Measurements from ENCODE around the gene CCDC174.
"Not testable (repeated sequence)": the region's sequence is repeated elsewhere in the genome, so short reads cannot be mapped to it uniquely, and the experiment has no call there.

CCDC174 gene

DNA sequence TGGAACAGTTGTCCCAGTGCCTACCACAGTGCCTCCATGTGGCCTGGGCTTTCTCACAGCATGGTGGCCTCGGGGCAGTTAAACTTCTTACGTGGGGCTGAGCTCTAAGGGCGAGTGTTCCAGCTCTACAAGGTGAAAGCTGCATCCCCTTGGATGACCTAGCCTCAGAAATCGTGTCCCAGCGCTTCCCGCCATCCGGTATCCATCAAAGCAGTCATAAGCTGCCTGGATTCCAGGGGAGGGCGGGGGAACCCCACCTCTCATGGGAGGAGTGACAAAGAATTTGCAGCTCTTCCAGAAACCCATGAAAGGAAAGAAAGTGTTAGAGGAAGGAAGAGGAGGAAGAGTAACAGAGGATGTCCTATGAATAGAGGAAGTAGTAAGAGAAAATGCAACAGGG, 45.8 kb upstream of the CCDC174 start:
- H3K4me2 ChIP-seq, result no peak overlapping the region

DNA sequence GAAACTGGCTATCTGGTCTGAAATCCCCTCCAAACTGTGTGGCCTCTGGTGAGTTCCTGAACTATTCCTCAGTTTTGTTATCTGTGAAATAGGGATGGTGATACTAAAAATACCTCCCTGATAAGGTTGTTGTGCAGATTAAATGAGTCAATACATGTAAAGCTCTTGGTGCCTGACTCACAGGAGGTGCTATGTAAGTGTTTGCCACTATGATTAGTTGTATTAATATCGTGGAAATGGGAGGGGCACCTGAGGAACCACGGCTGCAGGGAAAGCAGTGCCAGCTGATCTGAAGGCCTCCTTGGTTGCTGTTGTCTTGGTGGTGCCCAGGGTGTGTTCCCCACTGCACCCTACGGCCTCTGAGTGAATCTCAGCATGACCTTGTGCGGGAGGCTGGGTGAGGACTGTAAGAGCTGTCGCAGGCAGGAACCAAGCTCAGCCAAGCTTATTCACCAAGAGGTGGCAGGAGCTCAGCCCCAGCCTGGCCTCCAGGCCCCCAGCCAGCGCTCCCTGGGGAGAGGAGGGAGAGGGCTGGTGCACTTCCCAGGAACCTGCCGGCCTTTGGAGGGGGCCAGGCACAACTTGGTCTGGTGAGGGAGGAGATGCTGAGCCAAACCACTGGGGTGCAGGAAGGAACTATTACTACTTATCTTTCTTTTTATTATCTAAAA, 44.8 kb upstream of the CCDC174 start:
- Histone ChIP-seq H3K4me2 (no peak overlapping the region), H3K79me2 (ENCODE audit: insufficient read depth, low read depth) (no peaks in the 10 kb centered on the region), H3K9ac (no peak overlapping the region), H3K27ac (no peak overlapping the region), H3K4me1 (ENCODE audit: low read depth, poor library complexity, severe bottlenecking) (no peaks in the 10 kb centered on the region), H3K4me3 (IDR thresholded peaks at IDR 0.05; ENCODE audit: insufficient read depth, low read depth, low read length) (no peak overlapping the region), H2AFZ (ENCODE audit: low read depth) (no peak overlapping the region), H3K27me3 (ENCODE audit: insufficient read depth, low read depth) (no peaks in the 10 kb centered on the region), H4K20me1 (ENCODE audit: insufficient read depth) (no peaks in the 10 kb centered on the region), H3K36me3 (ENCODE audit: insufficient read depth) (no peaks in the 10 kb centered on the region)
- TF ChIP-seq, protein P1, sequence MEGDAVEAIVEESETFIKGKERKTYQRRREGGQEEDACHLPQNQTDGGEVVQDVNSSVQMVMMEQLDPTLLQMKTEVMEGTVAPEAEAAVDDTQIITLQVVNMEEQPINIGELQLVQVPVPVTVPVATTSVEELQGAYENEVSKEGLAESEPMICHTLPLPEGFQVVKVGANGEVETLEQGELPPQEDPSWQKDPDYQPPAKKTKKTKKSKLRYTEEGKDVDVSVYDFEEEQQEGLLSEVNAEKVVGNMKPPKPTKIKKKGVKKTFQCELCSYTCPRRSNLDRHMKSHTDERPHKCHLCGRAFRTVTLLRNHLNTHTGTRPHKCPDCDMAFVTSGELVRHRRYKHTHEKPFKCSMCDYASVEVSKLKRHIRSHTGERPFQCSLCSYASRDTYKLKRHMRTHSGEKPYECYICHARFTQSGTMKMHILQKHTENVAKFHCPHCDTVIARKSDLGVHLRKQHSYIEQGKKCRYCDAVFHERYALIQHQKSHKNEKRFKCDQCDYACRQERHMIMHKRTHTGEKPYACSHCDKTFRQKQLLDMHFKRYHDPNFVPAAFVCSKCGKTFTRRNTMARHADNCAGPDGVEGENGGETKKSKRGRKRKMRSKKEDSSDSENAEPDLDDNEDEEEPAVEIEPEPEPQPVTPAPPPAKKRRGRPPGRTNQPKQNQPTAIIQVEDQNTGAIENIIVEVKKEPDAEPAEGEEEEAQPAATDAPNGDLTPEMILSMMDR (conservative IDR thresholded peaks at IDR 0.05; ENCODE audit: low read depth, low read length), result no peak

More for the DNA sequence above, 45.8 kb upstream of the CCDC174 start:
- H3K9ac ChIP-seq, result no peak overlapping the region
- H3K36me3 ChIP-seq (ENCODE audit: insufficient read depth), result no peaks in the 10 kb centered on the region
- H3K79me2 ChIP-seq (ENCODE audit: insufficient read depth, low read depth), result no peaks in the 10 kb centered on the region
- H2AFZ ChIP-seq (ENCODE audit: low read depth), result no peak overlapping the region
- TF ChIP-seq, protein P1 (conservative IDR thresholded peaks at IDR 0.05; ENCODE audit: low read depth, low read length), result no peak
- no peaks in the 10 kb centered on the region for H3K27me3 ChIP-seq (ENCODE audit: insufficient read depth, low read depth)
- no peaks in the 10 kb centered on the region for H4K20me1 ChIP-seq (ENCODE audit: insufficient read depth)
- no peaks in the 10 kb centered on the region for H3K4me1 ChIP-seq (ENCODE audit: low read depth, poor library complexity, severe bottlenecking)
- H3K4me3 ChIP-seq (IDR thresholded peaks at IDR 0.05; ENCODE audit: insufficient read depth, low read depth, low read length), result no peak overlapping the region
- no peak overlapping the region for H3K27ac ChIP-seq

DNA sequence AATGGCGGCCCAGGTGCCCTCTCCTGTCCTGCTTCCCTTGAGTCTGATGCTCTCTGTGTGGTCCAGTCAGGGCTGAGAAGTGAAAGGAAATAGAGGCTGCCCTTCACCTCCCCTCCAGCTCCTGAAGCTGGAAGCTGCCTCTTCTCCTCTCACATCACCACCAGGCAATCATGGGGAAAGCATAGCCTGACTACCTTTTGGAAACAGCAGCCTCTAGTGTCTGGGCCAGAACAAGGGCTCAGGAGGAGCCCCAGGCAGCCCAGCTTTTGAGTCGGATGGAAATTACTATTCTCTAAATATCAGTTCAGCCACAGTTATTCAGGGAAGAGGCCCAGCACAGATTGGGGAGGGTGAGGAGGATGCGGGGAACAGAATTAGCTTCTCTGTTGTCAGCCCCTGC, 43.3 kb upstream of the CCDC174 start:
- Histone ChIP-seq H3K27ac (no peak overlapping the region), H3K36me3 (ENCODE audit: insufficient read depth) (no peaks in the 10 kb centered on the region), H3K4me2 (no peak overlapping the region), H2AFZ (ENCODE audit: low read depth) (no peak overlapping the region), H4K20me1 (ENCODE audit: insufficient read depth) (no peaks in the 10 kb centered on the region), H3K4me1 (ENCODE audit: low read depth, poor library complexity, severe bottlenecking) (no peaks in the 10 kb centered on the region), H3K27me3 (ENCODE audit: insufficient read depth, low read depth) (no peaks in the 10 kb centered on the region), H3K4me3 (IDR thresholded peaks at IDR 0.05; ENCODE audit: insufficient read depth, low read depth, low read length) (no peak overlapping the region), H3K9ac (no peak overlapping the region), H3K79me2 (ENCODE audit: insufficient read depth, low read depth) (no peaks in the 10 kb centered on the region)
- TF ChIP-seq, protein P1 (conservative IDR thresholded peaks at IDR 0.05; ENCODE audit: low read depth, low read length), result no peak

DNA sequence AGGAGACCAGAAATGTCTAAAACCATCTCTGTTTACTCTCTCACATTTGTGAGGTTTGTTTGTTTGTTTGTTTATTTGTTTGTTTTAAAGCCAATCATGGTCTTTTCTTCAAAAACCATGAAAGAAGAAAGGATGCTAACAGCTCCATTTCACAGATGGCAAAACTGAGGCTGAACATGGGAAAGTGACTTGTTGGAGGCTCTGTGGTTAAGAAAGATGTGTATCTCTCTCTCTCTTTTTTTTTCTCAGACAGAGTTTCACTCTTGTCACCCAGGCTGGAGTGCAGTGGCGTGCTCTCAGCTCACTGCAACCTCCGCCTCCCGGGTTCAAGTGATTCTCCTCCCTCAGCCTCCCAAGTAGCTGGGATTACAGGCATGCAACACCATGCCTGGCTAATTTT, 42.5 kb upstream of the CCDC174 start:
- H3K4me1 ChIP-seq (ENCODE audit: low read depth, poor library complexity, severe bottlenecking); H4K20me1 ChIP-seq (ENCODE audit: insufficient read depth); H3K27ac ChIP-seq; H3K27me3 ChIP-seq (ENCODE audit: insufficient read depth, low read depth); H3K79me2 ChIP-seq (ENCODE audit: insufficient read depth, low read depth); H3K4me3 ChIP-seq (IDR thresholded peaks at IDR 0.05; ENCODE audit: insufficient read depth, low read depth, low read length); H3K36me3 ChIP-seq (ENCODE audit: insufficient read depth); H3K4me2 ChIP-seq; H2AFZ ChIP-seq (ENCODE audit: low read depth); H3K9ac ChIP-seq: not testable (repeated sequence)

DNA sequence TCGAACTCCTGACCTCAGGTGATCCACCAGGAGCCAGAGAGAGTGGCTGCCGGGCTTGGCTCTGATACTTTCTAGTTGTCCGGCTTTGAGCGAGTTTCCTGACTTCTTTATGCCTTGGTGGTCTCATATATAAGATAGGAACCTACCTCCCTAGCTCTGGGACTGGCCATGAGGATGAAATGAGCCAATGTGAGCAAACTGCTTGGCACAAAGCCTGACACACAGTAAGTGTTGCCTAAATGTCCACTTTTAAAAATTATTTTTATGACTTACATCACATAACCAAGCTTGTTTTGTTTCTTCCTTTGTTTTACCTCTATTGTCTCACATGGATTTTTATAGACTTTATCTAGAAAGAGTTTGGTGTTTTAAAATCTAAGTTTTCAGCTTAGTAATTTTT, 42.1 kb upstream of the CCDC174 start:
- TF ChIP-seq, protein P1 (conservative IDR thresholded peaks at IDR 0.05; ENCODE audit: low read depth, low read length), result no peak
- H3K9ac ChIP-seq, result no peak overlapping the region
- H4K20me1 ChIP-seq (ENCODE audit: insufficient read depth), result no peaks in the 10 kb centered on the region
- no peak overlapping the region for H3K27ac ChIP-seq
- no peak overlapping the region for H3K4me2 ChIP-seq
- H2AFZ ChIP-seq (ENCODE audit: low read depth), result no peak overlapping the region
- no peaks in the 10 kb centered on the region for H3K36me3 ChIP-seq (ENCODE audit: insufficient read depth)
- H3K79me2 ChIP-seq (ENCODE audit: insufficient read depth, low read depth), result no peaks in the 10 kb centered on the region
- no peak overlapping the region for H3K4me3 ChIP-seq (IDR thresholded peaks at IDR 0.05; ENCODE audit: insufficient read depth, low read depth, low read length)
- H3K4me1 ChIP-seq (ENCODE audit: low read depth, poor library complexity, severe bottlenecking), result no peaks in the 10 kb centered on the region
- no peaks in the 10 kb centered on the region for H3K27me3 ChIP-seq (ENCODE audit: insufficient read depth, low read depth)
